GM12892 (cell line): ENCODE measurements around the gene TRIM3.

Experiments
- DNase-seq: peaks from one replicate; pipeline ENCODE4 v3.0.0; 2011; ENCODE audit not compliant: insufficient read length
- FAIRE-seq: peaks from 2 replicates; lab custom pipeline; 2011; peaks lifted over from hg19 to GRCh38; lab: Jason Lieb, UNC
- POLR2A ChIP-seq: IDR thresholded peaks from 2 replicates; pipeline ENCODE4 v1.6.1; 2011; ENCODE audit warnings: low read depth, low read length, control low read depth
- POLR2AphosphoS5 ChIP-seq: IDR thresholded peaks from 2 replicates; pipeline ENCODE4 v1.6.1; 2011; ENCODE audit warnings: low read depth, low read length, control low read depth
- TAF1 ChIP-seq: IDR thresholded peaks from 2 replicates; pipeline ENCODE4 v1.6.1; 2011; ENCODE audit warnings: low read depth, mild to moderate bottlenecking, control low read depth, low read length, borderline replicate concordance

TRIM3 gene

GRCh38 chr11:6419009-6419631 is 54.6 kb downstream of the TRIM3 start, which contains the start of gene APBB1:
Gene APBB1, minus strand, starts transcription at chr11:6419094. Its CDS starts 7,747 bp downstream, at chr11:6411347.
- FAIRE-seq (peak; percentile 94), DNase-seq (peak; percentile 75)
- TF ChIP-seq TAF1, result no peak
- TF ChIP-seq POLR2AphosphoS5, result no peak
- TF ChIP-seq POLR2A, result no peak

GRCh38 chr11:6418557-6419008 is 55.2 kb downstream of the TRIM3 start:
- DNase-seq (no peak), FAIRE-seq (no peak)

GRCh38 chr11:6417907-6418556 is 55.7 kb downstream of the TRIM3 start:
- TF ChIP-seq TAF1 (no peak), POLR2A (no peak), POLR2AphosphoS5 (no peak)
- DNase-seq (no peak), FAIRE-seq (peak; percentile 54)

More at GRCh38 chr11:6418557-6419008, 55.2 kb downstream of the TRIM3 start:
- no peak for TF ChIP-seq POLR2A
- TF ChIP-seq POLR2AphosphoS5, result no peak
- TF ChIP-seq TAF1, result no peak

GRCh38 chr11:6415797-6416196 is 57.9 kb downstream of the TRIM3 start:
- FAIRE-seq (no peak), DNase-seq (no peak)
- TF ChIP-seq POLR2A, result no peak
- no peak for TF ChIP-seq TAF1
- no peak for TF ChIP-seq POLR2AphosphoS5

GRCh38 chr11:6414874-6415328 is 58.8 kb downstream of the TRIM3 start:
- DNase-seq (no peak), FAIRE-seq (peak; percentile 93)
- TF ChIP-seq TAF1 (no peak), POLR2AphosphoS5 (no peak), POLR2A (no peak)

- TF ChIP-seq POLR2A, result no peak
- TF ChIP-seq POLR2AphosphoS5, result no peak
- TF ChIP-seq TAF1, result no peak
- DNase-seq (no peak), FAIRE-seq (no peak)
These were observed 59.9 kb downstream of the TRIM3 start for GRCh38 chr11:6413791-6414201.

- FAIRE-seq (no peak), DNase-seq (no peak)
- no peak for TF ChIP-seq POLR2A
- TF ChIP-seq TAF1, result no peak
- TF ChIP-seq POLR2AphosphoS5, result no peak
These were observed 62.1 kb downstream of the TRIM3 start for GRCh38 chr11:6411594-6412031.

- DNase-seq, result no peak
- TF ChIP-seq TAF1, result no peak
- no peak for TF ChIP-seq POLR2AphosphoS5
- TF ChIP-seq POLR2A, result no peak
- no peak for FAIRE-seq
These were observed 62.9 kb downstream of the TRIM3 start for GRCh38 chr11:6410695-6411430.

GRCh38 chr11:6406370-6406769 is 67.4 kb downstream of the TRIM3 start:
- DNase-seq (no peak), FAIRE-seq (no peak)
- TF ChIP-seq POLR2AphosphoS5, result no peak
- TF ChIP-seq POLR2A, result no peak
- no peak for TF ChIP-seq TAF1

- FAIRE-seq (no peak), DNase-seq (no peak)
- no peak for TF ChIP-seq POLR2AphosphoS5
- no peak for TF ChIP-seq TAF1
- TF ChIP-seq POLR2A, result no peak
These were observed 67.9 kb downstream of the TRIM3 start for GRCh38 chr11:6405846-6406245.

GRCh38 chr11:6405052-6405667 is 68.6 kb downstream of the TRIM3 start:
- TF ChIP-seq POLR2A (no peak), TAF1 (no peak), POLR2AphosphoS5 (no peak)
- DNase-seq (no peak), FAIRE-seq (no peak)
